WTC11 (cell line): ENCODE results near the gene SLC2A4. TPM values are rescaled to one million over a fixed set of nuclear protein-coding genes. Genes with fewer than 3 reads are reported as not detected.
"Not testable (repeated sequence)": the region's sequence is repeated elsewhere in the genome, so short reads cannot be mapped to it uniquely, and the experiment has no call there.

Experiments
- ATAC-seq: fragments of 200-7000 bp; cut with Tn5 transposase; 2 replicates; pipeline ENCODE4 v1.10.0; 2021; ENCODE audit warnings: mild to moderate bottlenecking, moderate library complexity
- CTCF ChIA-PET: fragments of 300-600 bp; sonication (Branson Sonifier 250); formaldehyde crosslinking; loops from one replicate; lab custom pipeline; 2021; ENCODE audit warnings: antibody characterized with exemption; lab: Charles Lee
- POLR2A ChIA-PET: fragments of 350-600 bp; sonication (Branson Sonifier 250); formaldehyde crosslinking; loops from one replicate; lab custom pipeline; 2021; ENCODE audit warnings: antibody characterized with exemption; lab: Charles Lee
- DNase-seq: peaks from one replicate; pipeline ENCODE4 v3.0.0; 2021; ENCODE audit warnings: low spot score
- H3K27ac Mint-ChIP-seq: 2 replicates; pipeline ENCODE4 v1.8.0; 2021; ENCODE audit warnings: mixed read lengths
- H3K27me3 Mint-ChIP-seq: 2 replicates; pipeline ENCODE4 v1.8.0; 2021; ENCODE audit warnings: low read depth, mild to moderate bottlenecking, moderate library complexity, mixed read lengths
- H3K36me3 Mint-ChIP-seq: 2 replicates; pipeline ENCODE4 v1.8.0; 2021; ENCODE audit warnings: mixed read lengths
- H3K4me1 Mint-ChIP-seq: 2 replicates; pipeline ENCODE4 v1.8.0; 2022; ENCODE audit warnings: mixed read lengths
- H3K4me3 Mint-ChIP-seq: 2 replicates; pipeline ENCODE4 v1.8.0; 2021; ENCODE audit warnings: mild to moderate bottlenecking, moderate library complexity, mixed read lengths
- H3K9me3 Mint-ChIP-seq: 2 replicates; pipeline ENCODE4 v1.8.0; 2021; ENCODE audit warnings: mixed read lengths
- ATF1 ChIP-seq: sonication (generic); formaldehyde crosslinking; IDR thresholded peaks from 2 replicates; pipeline ENCODE4 v1.8.1; 2023; ENCODE audit warnings: mild to moderate bottlenecking, moderate library complexity, missing genetic modification reagents
- CREB1 ChIP-seq: sonication (generic); formaldehyde crosslinking; IDR thresholded peaks from 2 replicates; pipeline ENCODE4 v1.8.0; 2023; ENCODE audit warnings: mild to moderate bottlenecking, missing genetic modification reagents
- ELF4 ChIP-seq: sonication (generic); formaldehyde crosslinking; IDR thresholded peaks from 2 replicates; pipeline ENCODE4 v1.8.1; 2022; ENCODE audit warnings: low read depth, mild to moderate bottlenecking, moderate library complexity, missing genetic modification reagents
- ETV6 ChIP-seq: sonication (generic); formaldehyde crosslinking; IDR thresholded peaks from 2 replicates; pipeline ENCODE4 v1.8.1; 2022; ENCODE audit warnings: mild to moderate bottlenecking, missing genetic modification reagents
- GTF2I ChIP-seq: fragments of 250-450 bp; sonication (Bioruptor Pico); conservative IDR thresholded peaks from 2 replicates; pipeline ENCODE4 v1.4.0; 2021; ENCODE audit warnings: mild to moderate bottlenecking
- IRF2 ChIP-seq: sonication (generic); formaldehyde crosslinking; IDR thresholded peaks from 2 replicates; pipeline ENCODE4 v1.8.0; 2022; ENCODE audit warnings: low read depth, missing genetic modification reagents, borderline replicate concordance
- SOX15 ChIP-seq: fragments of 250-450 bp; sonication (Bioruptor Pico); IDR thresholded peaks from 2 replicates; pipeline ENCODE4 v1.9.0; 2021; ENCODE audit warnings: mild to moderate bottlenecking
- ZNF317 ChIP-seq: sonication (generic); formaldehyde crosslinking; IDR thresholded peaks from 2 replicates; pipeline ENCODE4 v1.8.1; 2023; ENCODE audit warnings: low read depth, mild to moderate bottlenecking, moderate library complexity, missing genetic modification reagents, borderline replicate concordance
- ZNF396 ChIP-seq: fragments of 250-450 bp; sonication (Bioruptor Pico); IDR thresholded peaks from 2 replicates; pipeline ENCODE4 v1.8.0; 2021; ENCODE audit warnings: mild to moderate bottlenecking, moderate library complexity, borderline replicate concordance
- ZNF423 ChIP-seq: fragments of 250-450 bp; sonication (Bioruptor Pico); IDR thresholded peaks from 2 replicates; pipeline ENCODE4 v2.1.2; 2022; ENCODE audit warnings: mild to moderate bottlenecking, moderate library complexity
- total RNA-seq: library from RNA; stranded (reverse); gene quantifications from 3 replicates; pipeline ENCODE4 v1.2.3, GENCODE V29; 2021
- TF ChIP-seq, protein P1 (sequence below): sonication (generic); formaldehyde crosslinking; IDR thresholded peaks from 2 replicates; pipeline ENCODE4 v1.8.1; 2023; ENCODE audit warnings: mild to moderate bottlenecking, moderate library complexity, missing genetic modification reagents
- TF ChIP-seq, protein P2 (sequence below): sonication (generic); formaldehyde crosslinking; IDR thresholded peaks from 2 replicates; pipeline ENCODE4 v1.8.1; 2023; ENCODE audit warnings: mild to moderate bottlenecking, missing genetic modification reagents
- TF ChIP-seq, protein P3 (sequence below): sonication (generic); formaldehyde crosslinking; IDR thresholded peaks from 2 replicates; pipeline ENCODE4 v1.8.0; 2023; ENCODE audit warnings: mild to moderate bottlenecking, missing genetic modification reagents
- TF ChIP-seq, protein P4 (sequence below): sonication (generic); formaldehyde crosslinking; IDR thresholded peaks from 2 replicates; pipeline ENCODE4 v1.8.0; 2022; ENCODE audit warnings: mild to moderate bottlenecking, missing genetic modification reagents
- TF ChIP-seq, protein P5 (sequence below): fragments of 250-450 bp; sonication (Bioruptor Pico); conservative IDR thresholded peaks from 2 replicates; pipeline ENCODE4 v1.9.0; 2021; ENCODE audit warnings: mild to moderate bottlenecking
- TF ChIP-seq, protein P6 (sequence below): sonication (generic); formaldehyde crosslinking; IDR thresholded peaks from 2 replicates; pipeline ENCODE4 v1.8.1; 2022; ENCODE audit warnings: low read depth, mild to moderate bottlenecking, moderate library complexity, missing genetic modification reagents, borderline replicate concordance
- TF ChIP-seq, protein P7 (sequence below): sonication (generic); formaldehyde crosslinking; IDR thresholded peaks from 2 replicates; pipeline ENCODE4 v1.8.1; 2022; ENCODE audit warnings: mild to moderate bottlenecking, moderate library complexity, missing genetic modification reagents

SLC2A4 gene
- total RNA-seq, 1 experiment from 2014 or later: 6.4 TPM

DNA sequence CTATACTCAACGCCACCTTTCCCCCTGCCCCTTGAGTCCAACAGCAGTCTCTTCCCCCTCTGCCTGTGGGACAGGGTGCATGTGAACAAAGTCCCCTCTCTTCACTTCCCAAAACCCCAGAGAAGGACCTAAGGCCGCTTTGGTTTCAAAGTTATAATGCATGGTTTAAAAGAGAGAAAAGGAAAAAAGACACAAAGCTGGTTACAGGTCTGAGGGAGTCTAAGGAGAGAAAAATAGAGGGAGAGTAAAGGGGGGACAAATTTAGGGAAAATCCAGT, 38.1 kb upstream of the SLC2A4 start (continued):
- TF ChIP-seq, protein P1, sequence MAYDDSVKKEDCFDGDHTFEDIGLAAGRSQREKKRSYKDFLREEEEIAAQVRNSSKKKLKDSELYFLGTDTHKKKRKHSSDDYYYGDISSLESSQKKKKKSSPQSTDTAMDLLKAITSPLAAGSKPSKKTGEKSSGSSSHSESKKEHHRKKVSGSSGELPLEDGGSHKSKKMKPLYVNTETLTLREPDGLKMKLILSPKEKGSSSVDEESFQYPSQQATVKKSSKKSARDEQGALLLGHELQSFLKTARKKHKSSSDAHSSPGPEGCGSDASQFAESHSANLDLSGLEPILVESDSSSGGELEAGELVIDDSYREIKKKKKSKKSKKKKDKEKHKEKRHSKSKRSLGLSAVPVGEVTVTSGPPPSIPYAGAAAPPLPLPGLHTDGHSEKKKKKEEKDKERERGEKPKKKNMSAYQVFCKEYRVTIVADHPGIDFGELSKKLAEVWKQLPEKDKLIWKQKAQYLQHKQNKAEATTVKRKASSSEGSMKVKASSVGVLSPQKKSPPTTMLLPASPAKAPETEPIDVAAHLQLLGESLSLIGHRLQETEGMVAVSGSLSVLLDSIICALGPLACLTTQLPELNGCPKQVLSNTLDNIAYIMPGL: no peak
- TF ChIP-seq, protein P2, sequence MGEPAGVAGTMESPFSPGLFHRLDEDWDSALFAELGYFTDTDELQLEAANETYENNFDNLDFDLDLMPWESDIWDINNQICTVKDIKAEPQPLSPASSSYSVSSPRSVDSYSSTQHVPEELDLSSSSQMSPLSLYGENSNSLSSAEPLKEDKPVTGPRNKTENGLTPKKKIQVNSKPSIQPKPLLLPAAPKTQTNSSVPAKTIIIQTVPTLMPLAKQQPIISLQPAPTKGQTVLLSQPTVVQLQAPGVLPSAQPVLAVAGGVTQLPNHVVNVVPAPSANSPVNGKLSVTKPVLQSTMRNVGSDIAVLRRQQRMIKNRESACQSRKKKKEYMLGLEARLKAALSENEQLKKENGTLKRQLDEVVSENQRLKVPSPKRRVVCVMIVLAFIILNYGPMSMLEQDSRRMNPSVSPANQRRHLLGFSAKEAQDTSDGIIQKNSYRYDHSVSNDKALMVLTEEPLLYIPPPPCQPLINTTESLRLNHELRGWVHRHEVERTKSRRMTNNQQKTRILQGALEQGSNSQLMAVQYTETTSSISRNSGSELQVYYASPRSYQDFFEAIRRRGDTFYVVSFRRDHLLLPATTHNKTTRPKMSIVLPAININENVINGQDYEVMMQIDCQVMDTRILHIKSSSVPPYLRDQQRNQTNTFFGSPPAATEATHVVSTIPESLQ (CRISPR knock-in tag): no peak
- TF ChIP-seq CREB1 (CRISPR knock-in tag) (no peak), ZNF396 (no peak), ELF4 (no peak), IRF2 (CRISPR knock-in tag) (no peak), GTF2I (CRISPR knock-in tag) (no peak), ATF1 (CRISPR knock-in tag) (no peak)
- TF ChIP-seq, protein P3, sequence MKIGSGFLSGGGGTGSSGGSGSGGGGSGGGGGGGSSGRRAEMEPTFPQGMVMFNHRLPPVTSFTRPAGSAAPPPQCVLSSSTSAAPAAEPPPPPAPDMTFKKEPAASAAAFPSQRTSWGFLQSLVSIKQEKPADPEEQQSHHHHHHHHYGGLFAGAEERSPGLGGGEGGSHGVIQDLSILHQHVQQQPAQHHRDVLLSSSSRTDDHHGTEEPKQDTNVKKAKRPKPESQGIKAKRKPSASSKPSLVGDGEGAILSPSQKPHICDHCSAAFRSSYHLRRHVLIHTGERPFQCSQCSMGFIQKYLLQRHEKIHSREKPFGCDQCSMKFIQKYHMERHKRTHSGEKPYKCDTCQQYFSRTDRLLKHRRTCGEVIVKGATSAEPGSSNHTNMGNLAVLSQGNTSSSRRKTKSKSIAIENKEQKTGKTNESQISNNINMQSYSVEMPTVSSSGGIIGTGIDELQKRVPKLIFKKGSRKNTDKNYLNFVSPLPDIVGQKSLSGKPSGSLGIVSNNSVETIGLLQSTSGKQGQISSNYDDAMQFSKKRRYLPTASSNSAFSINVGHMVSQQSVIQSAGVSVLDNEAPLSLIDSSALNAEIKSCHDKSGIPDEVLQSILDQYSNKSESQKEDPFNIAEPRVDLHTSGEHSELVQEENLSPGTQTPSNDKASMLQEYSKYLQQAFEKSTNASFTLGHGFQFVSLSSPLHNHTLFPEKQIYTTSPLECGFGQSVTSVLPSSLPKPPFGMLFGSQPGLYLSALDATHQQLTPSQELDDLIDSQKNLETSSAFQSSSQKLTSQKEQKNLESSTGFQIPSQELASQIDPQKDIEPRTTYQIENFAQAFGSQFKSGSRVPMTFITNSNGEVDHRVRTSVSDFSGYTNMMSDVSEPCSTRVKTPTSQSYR: no peak
- TF ChIP-seq, protein P4, sequence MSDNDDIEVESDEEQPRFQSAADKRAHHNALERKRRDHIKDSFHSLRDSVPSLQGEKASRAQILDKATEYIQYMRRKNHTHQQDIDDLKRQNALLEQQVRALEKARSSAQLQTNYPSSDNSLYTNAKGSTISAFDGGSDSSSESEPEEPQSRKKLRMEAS: no peak
- TF ChIP-seq, all 79 proteins: peak for 0

DNA sequence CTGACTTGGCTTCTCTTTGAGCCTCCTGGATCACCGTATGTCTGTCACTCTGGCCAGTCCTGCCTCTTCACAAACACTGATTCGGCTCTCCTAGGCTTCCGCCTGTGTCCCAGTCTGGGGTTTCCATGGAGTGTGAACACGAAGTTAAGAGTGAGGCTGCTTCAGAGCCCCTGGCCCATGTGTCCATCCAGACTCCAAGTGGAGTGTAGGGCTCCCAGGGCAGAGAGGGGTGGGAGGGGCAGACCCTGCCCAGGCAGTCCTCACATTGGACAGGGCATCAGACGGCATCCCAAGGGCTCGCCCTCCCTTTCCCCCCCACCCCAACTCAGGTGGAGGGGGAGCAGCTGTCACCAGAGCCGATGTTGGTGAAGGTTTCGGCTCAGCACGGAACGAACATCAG, 37.7 kb upstream of the SLC2A4 start:
- DNase-seq, H3K9me3 Mint-ChIP-seq, H3K27me3 Mint-ChIP-seq, ATAC-seq: not testable (repeated sequence)
- ChIA-PET POLR2A (interaction anchor here (1.0 kb wide), 1 partner anchor 9 kb away, joined by 4 read pairs; the partner anchor contains the start of gene DVL2), CTCF (interaction anchor here (3.4 kb wide), 2 partner anchors 24 to 38 kb away, joined by 16 to 21 read pairs; partner anchors contain the start of genes ACADVL, DLG4 and SLC2A4)
- Mint-ChIP-seq H3K36me3 (peaks cover 33% of the 10 kb centered on the region), H3K27ac (peak overlapping the region; percentile 76; the same call in 1 of the 2 replicates), H3K4me3 (peak overlapping the region; percentile 90; the same call in 1 of the 2 replicates), H3K4me1 (peaks cover 33% of the 10 kb centered on the region)

DNA sequence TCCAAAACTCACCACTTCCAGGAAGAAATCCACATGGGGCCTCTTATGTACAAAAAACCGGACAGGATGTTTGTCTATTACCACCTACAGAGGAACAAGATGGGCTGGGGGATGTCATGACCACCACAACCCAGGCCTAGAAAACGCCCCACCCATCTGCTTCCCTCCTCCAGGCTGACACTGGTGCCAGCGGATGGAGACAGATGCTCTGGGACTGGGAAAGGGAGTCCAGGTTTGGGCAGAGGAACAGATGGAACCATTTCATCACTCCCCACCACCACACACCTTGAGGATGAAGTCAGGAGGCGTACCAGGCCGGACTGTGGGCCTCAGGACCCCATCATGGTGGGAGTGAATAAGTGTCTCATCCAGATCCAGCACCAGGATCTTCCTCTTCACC, 34.7 kb upstream of the SLC2A4 start:
- DNase-seq (no peak), ATAC-seq (no peak)
- ChIA-PET CTCF (no interaction called here), POLR2A (interaction anchor here (1.0 kb wide), 1 partner anchor 10 kb away, joined by 3 read pairs; no protein-coding TSS in a partner anchor)
- Mint-ChIP-seq H3K4me3 (no peak overlapping the region), H3K27me3 (no peaks in the 10 kb centered on the region), H3K27ac (peak overlapping the region; percentile 61; the same call in 1 of the 2 replicates), H3K4me1 (peaks cover 32% of the 10 kb centered on the region), H3K9me3 (no peaks in the 10 kb centered on the region), H3K36me3 (peaks cover 28% of the 10 kb centered on the region)
- TF ChIP-seq ZNF423 (CRISPR knock-in tag) (no peak), IRF2 (CRISPR knock-in tag) (no peak), SOX15 (CRISPR knock-in tag) (no peak), ZNF317 (CRISPR knock-in tag) (no peak), ETV6 (CRISPR knock-in tag) (no peak)
- TF ChIP-seq, protein P5, sequence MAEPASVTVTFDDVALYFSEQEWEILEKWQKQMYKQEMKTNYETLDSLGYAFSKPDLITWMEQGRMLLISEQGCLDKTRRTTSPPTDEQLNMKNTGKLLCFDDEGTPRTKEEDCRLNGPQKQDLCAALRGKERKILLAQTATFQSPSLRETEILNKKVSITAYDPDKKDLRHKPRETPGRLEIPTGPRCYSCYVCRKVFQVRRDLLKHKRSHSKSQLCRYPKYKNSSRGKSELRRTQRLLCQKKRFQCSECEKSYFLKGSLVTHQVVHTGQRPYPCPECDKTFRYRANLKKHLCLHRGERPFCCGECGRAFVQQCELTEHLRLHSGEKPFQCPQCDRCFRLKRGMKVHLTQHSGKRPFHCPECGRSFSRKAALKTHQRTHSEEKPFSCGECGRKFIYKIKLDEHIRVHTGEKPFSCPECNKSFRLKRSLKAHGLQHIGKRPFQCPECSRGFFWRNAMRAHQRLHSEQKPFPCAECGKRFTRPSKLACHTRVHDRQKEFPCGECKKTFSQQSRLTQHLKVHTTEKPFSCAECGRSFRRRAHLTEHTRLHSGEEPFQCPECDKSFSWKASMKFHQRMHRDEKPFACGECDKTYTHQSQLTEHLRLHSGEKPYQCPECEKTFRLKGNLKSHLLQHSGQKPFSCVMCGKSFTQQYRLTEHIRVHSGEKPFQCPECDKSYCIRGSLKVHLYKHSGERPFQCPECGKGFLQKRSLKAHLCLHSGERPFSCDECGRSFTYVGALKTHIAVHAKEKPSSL (CRISPR knock-in tag): no peak
- TF ChIP-seq, protein P6, sequence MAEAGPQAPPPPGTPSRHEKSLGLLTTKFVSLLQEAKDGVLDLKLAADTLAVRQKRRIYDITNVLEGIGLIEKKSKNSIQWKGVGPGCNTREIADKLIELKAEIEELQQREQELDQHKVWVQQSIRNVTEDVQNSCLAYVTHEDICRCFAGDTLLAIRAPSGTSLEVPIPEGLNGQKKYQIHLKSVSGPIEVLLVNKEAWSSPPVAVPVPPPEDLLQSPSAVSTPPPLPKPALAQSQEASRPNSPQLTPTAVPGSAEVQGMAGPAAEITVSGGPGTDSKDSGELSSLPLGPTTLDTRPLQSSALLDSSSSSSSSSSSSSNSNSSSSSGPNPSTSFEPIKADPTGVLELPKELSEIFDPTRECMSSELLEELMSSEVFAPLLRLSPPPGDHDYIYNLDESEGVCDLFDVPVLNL: no peak
- TF ChIP-seq, protein P7, sequence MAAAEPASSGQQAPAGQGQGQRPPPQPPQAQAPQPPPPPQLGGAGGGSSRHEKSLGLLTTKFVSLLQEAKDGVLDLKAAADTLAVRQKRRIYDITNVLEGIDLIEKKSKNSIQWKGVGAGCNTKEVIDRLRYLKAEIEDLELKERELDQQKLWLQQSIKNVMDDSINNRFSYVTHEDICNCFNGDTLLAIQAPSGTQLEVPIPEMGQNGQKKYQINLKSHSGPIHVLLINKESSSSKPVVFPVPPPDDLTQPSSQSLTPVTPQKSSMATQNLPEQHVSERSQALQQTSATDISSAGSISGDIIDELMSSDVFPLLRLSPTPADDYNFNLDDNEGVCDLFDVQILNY (CRISPR knock-in tag): no peak
